Neural crest cell (in vitro differentiated cells): Measurements from ENCODE around the gene TAX1BP3. TPM values are rescaled to one million over a fixed set of nuclear protein-coding genes. Genes with fewer than 3 reads are reported as not detected.

Source experiments
- DNase-seq: peaks from one replicate; pipeline ENCODE4 v3.0.0; 2021; ENCODE audit warnings: low read depth, mixed read lengths, low spot score
- H3K27ac Mint-ChIP-seq: one replicate; pipeline ENCODE4 v1.8.0; 2021; ENCODE audit warnings: mild to moderate bottlenecking, mixed read lengths; ENCODE audit not compliant: unreplicated experiment
- H3K27me3 Mint-ChIP-seq: 2 replicates; pipeline ENCODE4 v1.8.0; 2021; ENCODE audit warnings: low read depth, mild to moderate bottlenecking, mixed read lengths
- H3K36me3 Mint-ChIP-seq: 2 replicates; pipeline ENCODE4 v1.8.0; 2021; ENCODE audit warnings: low read depth, mild to moderate bottlenecking, mixed read lengths
- H3K4me1 Mint-ChIP-seq: 2 replicates; pipeline ENCODE4 v1.8.0; 2021; ENCODE audit warnings: mixed read lengths
- H3K4me3 Mint-ChIP-seq: one replicate; pipeline ENCODE4 v1.8.0; 2021; ENCODE audit warnings: mild to moderate bottlenecking, mixed read lengths
- H3K9me3 Mint-ChIP-seq: 2 replicates; pipeline ENCODE4 v1.8.0; 2021; ENCODE audit warnings: mixed read lengths
- total RNA-seq: library from RNA; stranded (reverse); gene quantifications from 2 replicates; pipeline ENCODE4 v1.2.1, GENCODE V29; 2021
- TF ChIP-seq, protein P1 (sequence below): fragments of 200-600 bp; sonication (generic); conservative IDR thresholded peaks from 2 replicates; pipeline ENCODE4 v1.5.0; 2021; ENCODE audit warnings: antibody characterized with exemption, mild to moderate bottlenecking

The TAX1BP3 gene
- total RNA-seq, 1 donor from 2014 or later: 65.8 TPM

DNA sequence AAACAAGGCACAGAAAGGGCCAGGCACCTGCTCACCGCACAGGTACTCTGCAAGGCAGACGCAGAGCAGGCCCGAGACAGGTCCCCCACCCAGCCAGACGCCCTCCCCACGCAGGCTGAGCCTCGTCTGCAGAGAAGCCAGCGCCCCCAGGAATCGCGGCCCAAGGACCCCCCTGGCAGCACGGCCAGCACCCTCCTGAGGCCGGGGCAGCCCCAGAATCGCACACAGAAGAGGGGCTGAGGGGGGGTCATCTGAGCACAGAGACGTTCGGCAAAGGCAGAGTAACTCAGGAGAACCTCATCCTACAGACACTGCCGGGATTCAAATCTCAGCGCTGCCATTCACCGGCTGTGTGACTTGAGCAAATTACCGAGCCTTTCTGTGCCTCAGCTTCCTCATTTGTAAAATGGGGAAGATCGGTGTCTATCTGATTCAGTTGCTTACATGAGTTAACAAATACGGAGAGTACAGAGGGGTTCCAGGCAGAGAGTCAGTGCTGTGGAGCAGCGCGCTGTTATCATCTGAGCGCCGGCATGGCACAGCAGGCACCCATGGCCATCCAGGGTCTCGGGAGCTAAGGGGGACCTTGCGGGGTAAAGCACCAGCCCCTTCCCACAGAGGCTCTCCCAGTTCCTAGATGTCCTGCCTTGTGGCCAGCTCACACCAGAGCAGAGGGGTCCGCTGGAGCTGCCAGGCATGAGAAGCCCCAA lies 10.6 kb upstream of the TAX1BP3 start:
- no peaks in the 10 kb centered on the region for H3K36me3 Mint-ChIP-seq
- no peak overlapping the region for H3K4me3 Mint-ChIP-seq
- no peaks in the 10 kb centered on the region for H3K9me3 Mint-ChIP-seq
- no peak for DNase-seq
- TF ChIP-seq, protein P1, sequence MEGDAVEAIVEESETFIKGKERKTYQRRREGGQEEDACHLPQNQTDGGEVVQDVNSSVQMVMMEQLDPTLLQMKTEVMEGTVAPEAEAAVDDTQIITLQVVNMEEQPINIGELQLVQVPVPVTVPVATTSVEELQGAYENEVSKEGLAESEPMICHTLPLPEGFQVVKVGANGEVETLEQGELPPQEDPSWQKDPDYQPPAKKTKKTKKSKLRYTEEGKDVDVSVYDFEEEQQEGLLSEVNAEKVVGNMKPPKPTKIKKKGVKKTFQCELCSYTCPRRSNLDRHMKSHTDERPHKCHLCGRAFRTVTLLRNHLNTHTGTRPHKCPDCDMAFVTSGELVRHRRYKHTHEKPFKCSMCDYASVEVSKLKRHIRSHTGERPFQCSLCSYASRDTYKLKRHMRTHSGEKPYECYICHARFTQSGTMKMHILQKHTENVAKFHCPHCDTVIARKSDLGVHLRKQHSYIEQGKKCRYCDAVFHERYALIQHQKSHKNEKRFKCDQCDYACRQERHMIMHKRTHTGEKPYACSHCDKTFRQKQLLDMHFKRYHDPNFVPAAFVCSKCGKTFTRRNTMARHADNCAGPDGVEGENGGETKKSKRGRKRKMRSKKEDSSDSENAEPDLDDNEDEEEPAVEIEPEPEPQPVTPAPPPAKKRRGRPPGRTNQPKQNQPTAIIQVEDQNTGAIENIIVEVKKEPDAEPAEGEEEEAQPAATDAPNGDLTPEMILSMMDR: no peak
- H3K27me3 Mint-ChIP-seq: peaks cover 2% of the 10 kb centered on the region
- H3K27ac Mint-ChIP-seq: no peak overlapping the region
- H3K4me1 Mint-ChIP-seq: peaks cover 7% of the 10 kb centered on the region

DNA sequence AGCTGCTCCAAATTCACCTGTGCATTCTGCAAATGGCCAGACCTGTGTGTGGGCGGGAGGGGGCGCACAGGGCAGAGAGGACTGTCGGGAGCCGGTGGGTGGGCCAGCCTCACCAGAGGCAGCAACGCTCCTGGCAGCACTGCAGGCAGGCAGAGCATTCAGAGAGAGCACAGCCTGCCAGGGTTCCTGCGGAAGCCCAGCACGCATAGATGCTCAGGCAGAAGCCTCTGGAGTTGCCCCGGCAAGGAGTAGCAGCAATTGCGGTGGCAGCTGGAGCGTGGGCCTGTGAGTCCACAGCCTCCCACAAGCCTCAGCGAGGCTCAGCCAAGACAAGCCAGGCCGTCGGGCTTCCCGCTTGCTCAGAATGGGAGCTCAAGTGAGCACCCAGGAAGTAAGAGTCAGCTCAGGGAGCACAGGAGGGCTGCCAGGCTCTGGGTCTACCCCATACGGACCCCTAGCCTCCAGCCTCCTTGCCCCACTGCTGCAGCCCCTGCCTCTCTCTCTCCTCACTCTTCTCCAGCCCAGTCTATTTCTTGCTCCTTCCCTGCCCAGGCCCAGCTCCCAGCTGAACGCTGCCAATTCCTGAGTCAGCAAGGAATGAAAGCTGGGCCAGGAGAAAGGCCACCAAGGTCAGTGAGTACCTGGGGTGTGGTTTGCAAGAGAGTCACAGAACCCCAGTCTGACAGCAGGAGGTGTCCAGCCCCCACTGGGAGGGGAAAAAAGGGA lies 9.9 kb upstream of the TAX1BP3 start:
- Mint-ChIP-seq H3K4me3 (no peak overlapping the region), H3K4me1 (peaks cover 7% of the 10 kb centered on the region), H3K27me3 (peaks cover 2% of the 10 kb centered on the region), H3K9me3 (no peaks in the 10 kb centered on the region), H3K27ac (no peak overlapping the region), H3K36me3 (no peaks in the 10 kb centered on the region)
- no peak for DNase-seq
- TF ChIP-seq, protein P1: no peak

DNA sequence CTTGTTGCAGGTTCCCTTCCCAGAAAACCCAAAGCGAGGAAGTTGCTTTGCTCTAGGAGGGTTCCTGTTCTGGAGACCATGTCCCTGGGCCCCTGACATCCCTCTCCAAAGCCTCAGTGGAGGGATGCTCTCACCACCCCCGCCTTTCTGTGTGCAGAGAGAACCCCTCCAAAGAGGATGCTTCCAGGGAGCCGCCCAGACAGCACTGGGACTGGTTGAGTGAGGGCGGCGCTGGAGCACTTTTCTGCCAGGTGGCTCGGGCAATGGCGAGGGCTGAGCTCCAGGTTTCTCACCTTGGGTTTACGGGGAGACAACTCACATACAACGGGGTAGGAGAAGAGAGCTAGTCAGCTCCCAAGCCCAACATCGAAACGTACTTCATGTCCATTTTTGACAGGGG lies 7.5 kb upstream of the TAX1BP3 start:
- Mint-ChIP-seq H3K27me3 (no peaks in the 10 kb centered on the region), H3K36me3 (no peaks in the 10 kb centered on the region), H3K4me3 (peak overlapping the region; percentile 41), H3K9me3 (no peaks in the 10 kb centered on the region), H3K4me1 (peaks cover 7% of the 10 kb centered on the region), H3K27ac (no peak overlapping the region)
- DNase-seq: no peak
- TF ChIP-seq, protein P1: no peak

- TF ChIP-seq, protein P1: no peak
- Mint-ChIP-seq H3K4me1 (peaks cover 19% of the 10 kb centered on the region), H3K4me3 (peak overlapping the region; percentile 59), H3K27ac (no peak overlapping the region), H3K36me3 (no peaks in the 10 kb centered on the region), H3K9me3 (no peaks in the 10 kb centered on the region), H3K27me3 (no peaks in the 10 kb centered on the region)
- DNase-seq: no peak
Measured at GRCh38 chr17:3672571-3672970, 4.2 kb upstream of the TAX1BP3 start.

DNA sequence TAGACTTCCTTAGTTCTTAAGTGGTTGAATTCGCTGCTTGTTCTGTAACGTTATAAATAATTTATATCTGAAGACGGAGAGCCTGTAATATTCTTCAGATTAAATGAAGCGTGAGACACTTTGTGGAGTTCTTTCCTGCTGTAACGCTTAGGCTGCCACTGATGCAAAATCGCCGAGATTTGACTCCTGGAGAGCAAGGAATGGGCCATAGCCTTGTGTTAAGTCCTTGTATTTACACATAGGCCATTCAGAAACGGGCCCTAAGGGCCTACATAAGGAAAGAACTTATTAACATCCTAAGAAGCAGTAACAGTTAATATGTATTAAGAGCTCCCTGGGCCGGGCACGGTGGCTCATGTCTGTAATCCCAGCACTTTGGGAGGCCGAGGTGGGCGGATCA lies 1.2 kb upstream of the TAX1BP3 start:
- peak overlapping the region; percentile 92 for H3K27ac Mint-ChIP-seq
- peaks cover 33% of the 10 kb centered on the region for H3K4me1 Mint-ChIP-seq
- H3K9me3 Mint-ChIP-seq: no peaks in the 10 kb centered on the region
- TF ChIP-seq, protein P1: no peak
- no peaks in the 10 kb centered on the region for H3K27me3 Mint-ChIP-seq
- H3K4me3 Mint-ChIP-seq: peak overlapping the region; percentile 95
- DNase-seq: no peak
- H3K36me3 Mint-ChIP-seq: no peaks in the 10 kb centered on the region
